Measurements from ENCODE around the gene MR1. TPM values are rescaled to one million over a fixed set of nuclear protein-coding genes. Genes with fewer than 3 reads are reported as not detected.

Gene MR1
- total RNA-seq: 2.6 TPM

DNA sequence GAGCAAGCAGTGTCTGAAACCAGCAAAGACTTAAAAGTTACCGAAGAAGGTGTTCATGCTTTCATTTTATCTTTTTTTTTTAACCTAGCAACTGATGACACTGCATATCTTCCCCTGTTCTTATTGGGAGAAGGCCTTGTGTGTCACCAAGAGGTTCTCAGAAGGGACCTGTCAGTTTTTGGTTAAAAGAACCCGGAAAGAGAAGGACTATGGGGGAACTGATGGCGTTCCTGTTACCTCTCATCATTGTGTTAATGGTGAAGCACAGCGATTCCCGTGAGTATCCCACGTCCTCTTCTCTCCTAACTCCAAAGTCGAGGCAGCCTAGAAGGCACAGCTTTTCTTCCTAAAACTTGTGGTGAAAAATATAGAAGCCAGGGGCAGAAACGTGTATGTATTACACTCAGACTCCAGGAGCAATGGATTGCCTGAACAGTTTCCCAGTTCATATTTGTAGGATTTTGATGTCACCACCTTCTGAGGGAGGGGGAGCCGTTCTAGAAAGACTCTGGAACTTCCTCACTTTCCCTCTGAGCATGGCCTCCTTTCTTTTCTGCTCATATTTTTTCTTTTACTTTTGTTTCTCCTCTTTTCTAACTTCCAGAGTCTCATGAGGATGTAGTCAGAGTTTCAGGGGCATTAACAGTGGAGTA is at the start of gene MR1:
Gene MR1, plus strand, starts transcription at position 185 of the 653 bp plus-strand sequence. Its CDS starts 25 bp downstream, at position 210.
- H3K4me3 ChIP-seq (ENCODE audit: low read length in 3 of 3): peak within 1 kb of the TSS; percentile 66 to 86 (median 69)
- H3K36me3 ChIP-seq (ENCODE audit: control insufficient read depth in 3 of 3, insufficient read depth in 3 of 3, low read length in 3 of 3): no peaks in the 10 kb centered on the region
- H3K27ac ChIP-seq (ENCODE audit: low read depth, low read length): peak within 1 kb of the TSS; percentile 98
- no peaks in the 10 kb centered on the region for H3K9me3 ChIP-seq (ENCODE audit: control insufficient read depth in 3 of 3, low read length in 3 of 3)
- H3K9ac ChIP-seq (ENCODE audit: low read depth in 1 of 3, low read length in 3 of 3): peak within 1 kb of the TSS; percentile 63 to 84 (median 75)
- H3K27me3 ChIP-seq (ENCODE audit: control insufficient read depth in 3 of 3, insufficient read depth in 3 of 3, low read length in 3 of 3): no peaks in the 10 kb centered on the region
- peaks cover 8 to 37% (median 13%) of the 10 kb centered on the region in 3 donors for H3K4me1 ChIP-seq (ENCODE audit: control insufficient read depth in 3 of 3, insufficient read depth in 3 of 3, low read length in 3 of 3)

DNA sequence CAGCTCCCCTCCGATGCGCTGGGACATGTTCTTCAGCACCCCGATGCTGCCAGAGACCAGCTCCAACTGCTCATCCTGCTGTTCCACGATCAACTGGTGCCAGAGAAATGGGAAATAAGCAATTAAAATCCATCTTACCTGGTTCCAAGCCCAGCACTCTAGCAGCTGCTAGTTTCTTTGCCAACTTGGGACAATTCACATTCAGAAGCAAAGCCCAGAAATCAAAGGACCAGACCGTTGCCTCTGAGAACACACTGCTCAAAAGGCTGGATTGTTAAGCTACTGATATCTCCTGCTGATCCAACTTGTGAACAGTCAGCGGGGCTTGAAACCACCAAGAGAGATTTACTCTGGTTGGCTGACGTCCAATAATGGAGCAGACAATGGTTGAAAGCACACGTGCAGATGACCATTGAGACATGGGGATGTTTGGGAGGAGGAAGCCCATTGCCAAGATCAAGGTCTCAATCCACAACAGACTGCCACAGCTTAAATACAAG is 45.5 kb upstream of the MR1 start:
- peaks cover 28 to 63% (median 55%) of the 10 kb centered on the region in 3 donors for H3K36me3 ChIP-seq (ENCODE audit: control insufficient read depth in 3 of 3, insufficient read depth in 3 of 3, low read length in 3 of 3)
- no peaks in the 10 kb centered on the region for H3K9me3 ChIP-seq (ENCODE audit: control insufficient read depth in 3 of 3, low read length in 3 of 3)
- no peak overlapping the region for H3K27ac ChIP-seq (ENCODE audit: low read depth, low read length)
- H3K9ac ChIP-seq (ENCODE audit: low read depth in 1 of 3, low read length in 3 of 3): no peak overlapping the region
- H3K4me1 ChIP-seq (ENCODE audit: control insufficient read depth in 3 of 3, insufficient read depth in 3 of 3, low read length in 3 of 3): no peaks in the 10 kb centered on the region
- H3K27me3 ChIP-seq (ENCODE audit: control insufficient read depth in 3 of 3, insufficient read depth in 3 of 3, low read length in 3 of 3): no peaks in the 10 kb centered on the region
- H3K4me3 ChIP-seq (ENCODE audit: low read length in 3 of 3): no peak overlapping the region

DNA sequence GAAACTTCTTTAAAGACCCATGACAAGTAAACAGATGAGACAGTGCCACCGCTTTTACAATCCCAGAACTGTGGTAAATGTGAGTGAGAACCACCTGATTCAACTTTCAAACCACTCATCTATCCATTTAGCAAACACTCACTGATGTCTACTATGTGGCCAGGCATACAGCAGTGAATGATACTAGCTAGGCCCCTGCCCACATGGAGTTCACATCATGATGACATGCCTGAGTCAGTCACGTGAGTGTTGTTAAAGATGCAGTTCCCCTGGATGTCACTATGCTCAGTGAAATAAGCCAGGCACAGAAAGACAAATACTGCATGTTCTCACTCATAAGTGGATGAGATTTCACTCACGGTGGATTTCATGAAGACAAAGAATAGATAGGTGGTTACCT is 39.5 kb upstream of the MR1 start:
- Histone ChIP-seq H3K4me1 (ENCODE audit: control insufficient read depth in 3 of 3, insufficient read depth in 3 of 3, low read length in 3 of 3) (no peaks in the 10 kb centered on the region), H3K27ac (ENCODE audit: low read depth, low read length) (no peak overlapping the region), H3K9ac (ENCODE audit: low read depth in 1 of 3, low read length in 3 of 3) (no peak overlapping the region), H3K36me3 (ENCODE audit: control insufficient read depth in 3 of 3, insufficient read depth in 3 of 3, low read length in 3 of 3) (peaks cover 15 to 22% (median 20%) of the 10 kb centered on the region in 3 donors), H3K4me3 (ENCODE audit: low read length in 3 of 3) (no peak overlapping the region), H3K27me3 (ENCODE audit: control insufficient read depth in 3 of 3, insufficient read depth in 3 of 3, low read length in 3 of 3) (no peaks in the 10 kb centered on the region), H3K9me3 (ENCODE audit: control insufficient read depth in 3 of 3, low read length in 3 of 3) (no peaks in the 10 kb centered on the region)

DNA sequence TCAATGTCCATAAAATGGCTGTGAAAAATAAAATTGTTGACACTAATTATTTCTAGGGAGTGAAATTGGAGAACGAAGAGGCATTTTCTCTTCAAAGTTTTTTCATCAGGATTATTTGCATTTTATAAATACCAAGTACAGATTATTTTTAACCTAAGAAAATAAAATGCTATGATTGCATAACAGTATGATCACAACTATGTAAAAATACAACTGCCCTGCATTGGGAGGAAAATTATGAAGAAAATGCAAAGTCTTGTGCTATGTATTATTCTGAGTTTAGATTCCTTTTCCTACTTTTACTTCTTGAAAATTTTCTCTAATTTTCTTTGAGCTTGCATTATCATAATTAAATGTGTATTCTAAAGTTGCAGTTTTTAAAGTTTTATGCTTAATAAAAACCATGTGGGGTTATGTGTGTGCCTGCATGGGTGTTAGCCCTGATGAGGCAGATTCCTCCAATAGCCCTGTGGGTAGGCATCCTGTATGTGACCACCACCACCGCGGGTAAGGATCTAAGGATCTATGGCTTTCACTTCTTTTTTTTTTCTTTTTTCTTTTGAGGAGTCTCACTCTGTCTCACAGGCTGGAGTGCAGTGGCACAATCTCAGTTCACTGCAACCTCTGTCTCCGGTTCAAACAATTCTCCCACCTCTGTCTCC is 35.8 kb upstream of the MR1 start:
- Histone ChIP-seq H3K9ac (ENCODE audit: low read depth in 1 of 3, low read length in 3 of 3) (no peak overlapping the region), H3K27ac (ENCODE audit: low read depth, low read length) (no peak overlapping the region), H3K4me3 (ENCODE audit: low read length in 3 of 3) (no peak overlapping the region), H3K27me3 (ENCODE audit: control insufficient read depth in 3 of 3, insufficient read depth in 3 of 3, low read length in 3 of 3) (no peaks in the 10 kb centered on the region), H3K9me3 (ENCODE audit: control insufficient read depth in 3 of 3, low read length in 3 of 3) (no peaks in the 10 kb centered on the region), H3K4me1 (ENCODE audit: control insufficient read depth in 3 of 3, insufficient read depth in 3 of 3, low read length in 3 of 3) (no peaks in the 10 kb centered on the region), H3K36me3 (ENCODE audit: control insufficient read depth in 3 of 3, insufficient read depth in 3 of 3, low read length in 3 of 3) (peaks cover 2 to 8% (median 8%) of the 10 kb centered on the region in 3 donors)

DNA sequence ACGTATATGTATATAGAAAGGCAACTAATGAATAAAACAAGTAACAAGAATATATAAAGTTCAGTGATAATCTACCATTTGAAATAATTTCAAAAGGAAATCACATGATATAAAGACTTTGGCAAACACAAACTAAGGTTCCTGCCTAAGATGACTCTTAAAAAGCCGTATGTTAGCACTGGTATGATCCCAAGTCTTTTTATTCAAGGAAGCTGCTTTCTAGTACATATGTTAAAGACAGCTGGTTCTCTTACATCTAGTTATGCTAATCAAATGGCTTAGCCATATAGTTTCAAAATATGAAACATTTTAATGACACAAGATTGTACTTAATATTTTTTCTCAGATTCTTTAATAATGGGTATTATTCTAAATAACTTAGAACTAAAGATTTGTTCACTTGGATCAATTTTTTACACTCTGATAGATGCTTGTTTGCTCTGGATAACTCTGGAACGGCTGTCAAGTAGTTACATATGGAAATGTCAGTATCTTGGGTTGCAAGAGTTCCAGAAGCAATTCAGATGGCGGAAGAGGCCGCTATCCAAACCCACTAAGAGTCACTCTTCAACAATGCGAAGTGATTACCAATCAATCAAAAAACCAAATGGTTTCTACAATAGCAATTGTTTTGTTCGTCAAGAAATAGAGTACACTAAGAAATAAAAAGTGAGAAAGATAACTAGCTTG is 32.5 kb upstream of the MR1 start:
- no peaks in the 10 kb centered on the region for H3K4me1 ChIP-seq (ENCODE audit: control insufficient read depth in 3 of 3, insufficient read depth in 3 of 3, low read length in 3 of 3)
- H3K27me3 ChIP-seq (ENCODE audit: control insufficient read depth in 3 of 3, insufficient read depth in 3 of 3, low read length in 3 of 3): no peaks in the 10 kb centered on the region
- no peak overlapping the region for H3K4me3 ChIP-seq (ENCODE audit: low read length in 3 of 3)
- H3K9ac ChIP-seq (ENCODE audit: low read depth in 1 of 3, low read length in 3 of 3): no peak overlapping the region
- no peak overlapping the region for H3K27ac ChIP-seq (ENCODE audit: low read depth, low read length)
- peaks cover 8 to 22% (median 18%) of the 10 kb centered on the region in 3 donors for H3K36me3 ChIP-seq (ENCODE audit: control insufficient read depth in 3 of 3, insufficient read depth in 3 of 3, low read length in 3 of 3)
- no peaks in the 10 kb centered on the region for H3K9me3 ChIP-seq (ENCODE audit: control insufficient read depth in 3 of 3, low read length in 3 of 3)

DNA sequence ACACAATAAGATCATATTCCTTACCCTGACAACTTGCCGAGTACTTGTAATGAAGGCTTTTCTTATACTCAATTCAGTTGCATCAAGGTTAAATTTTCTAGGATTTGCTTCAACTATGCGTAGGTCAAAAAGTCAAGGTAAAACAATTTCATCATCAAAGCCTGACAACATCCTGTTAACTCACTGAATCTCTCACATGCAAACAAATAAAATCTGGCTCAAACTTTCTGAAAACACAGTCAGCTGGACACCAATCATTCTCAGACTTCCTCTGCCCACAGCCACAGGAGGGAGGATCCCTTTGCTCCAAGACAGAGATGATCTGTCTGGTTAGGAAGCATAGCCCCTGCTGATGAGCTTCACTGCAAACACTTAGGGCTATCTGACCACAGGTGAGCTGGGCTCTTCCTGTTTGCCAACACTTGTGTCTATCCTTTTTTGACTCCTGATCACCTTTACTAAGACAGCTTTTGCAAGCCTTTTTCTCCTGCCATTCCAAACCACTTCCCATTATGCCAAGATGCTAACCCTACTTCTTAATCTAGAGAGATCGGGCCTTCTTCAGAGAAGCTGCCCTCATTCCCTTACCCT is 31.1 kb upstream of the MR1 start:
- H3K4me1 ChIP-seq (ENCODE audit: control insufficient read depth in 3 of 3, insufficient read depth in 3 of 3, low read length in 3 of 3): no peaks in the 10 kb centered on the region
- no peaks in the 10 kb centered on the region for H3K27me3 ChIP-seq (ENCODE audit: control insufficient read depth in 3 of 3, insufficient read depth in 3 of 3, low read length in 3 of 3)
- H3K9me3 ChIP-seq (ENCODE audit: control insufficient read depth in 3 of 3, low read length in 3 of 3): no peaks in the 10 kb centered on the region
- H3K36me3 ChIP-seq (ENCODE audit: control insufficient read depth in 3 of 3, insufficient read depth in 3 of 3, low read length in 3 of 3): peaks cover 8 to 22% (median 18%) of the 10 kb centered on the region in 3 donors
- H3K4me3 ChIP-seq (ENCODE audit: low read length in 3 of 3): no peak overlapping the region
- no peak overlapping the region for H3K27ac ChIP-seq (ENCODE audit: low read depth, low read length)
- H3K9ac ChIP-seq (ENCODE audit: low read depth in 1 of 3, low read length in 3 of 3): no peak overlapping the region

DNA sequence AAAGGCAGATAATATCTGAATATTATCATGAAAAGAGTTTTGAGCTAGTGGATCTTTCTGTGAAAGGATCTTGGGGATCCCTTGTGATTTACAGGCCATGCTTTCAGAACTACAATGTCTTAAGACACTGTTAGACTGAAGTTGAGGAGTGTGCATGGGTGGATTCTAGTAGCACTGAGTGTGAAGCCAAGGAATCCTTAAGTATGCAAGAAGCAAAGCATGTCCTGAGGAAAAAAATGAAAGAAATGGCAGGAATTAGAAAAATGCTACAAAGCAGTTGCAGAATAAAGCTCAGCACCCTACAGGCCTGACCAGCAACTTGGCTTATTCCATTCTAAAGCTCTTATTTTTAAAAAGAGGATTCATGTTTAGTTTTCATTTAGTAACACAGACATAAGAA is 23.0 kb upstream of the MR1 start:
- H3K4me1 ChIP-seq (ENCODE audit: control insufficient read depth in 3 of 3, insufficient read depth in 3 of 3, low read length in 3 of 3): peaks cover 0 to 6% (median 6%) of the 10 kb centered on the region in 3 donors
- no peaks in the 10 kb centered on the region for H3K27me3 ChIP-seq (ENCODE audit: control insufficient read depth in 3 of 3, insufficient read depth in 3 of 3, low read length in 3 of 3)
- no peaks in the 10 kb centered on the region for H3K36me3 ChIP-seq (ENCODE audit: control insufficient read depth in 3 of 3, insufficient read depth in 3 of 3, low read length in 3 of 3)
- H3K4me3 ChIP-seq (ENCODE audit: low read length in 3 of 3): no peak overlapping the region
- H3K9me3 ChIP-seq (ENCODE audit: control insufficient read depth in 3 of 3, low read length in 3 of 3): no peaks in the 10 kb centered on the region
- H3K9ac ChIP-seq (ENCODE audit: low read depth in 1 of 3, low read length in 3 of 3): no peak overlapping the region
- no peak overlapping the region for H3K27ac ChIP-seq (ENCODE audit: low read depth, low read length)

DNA sequence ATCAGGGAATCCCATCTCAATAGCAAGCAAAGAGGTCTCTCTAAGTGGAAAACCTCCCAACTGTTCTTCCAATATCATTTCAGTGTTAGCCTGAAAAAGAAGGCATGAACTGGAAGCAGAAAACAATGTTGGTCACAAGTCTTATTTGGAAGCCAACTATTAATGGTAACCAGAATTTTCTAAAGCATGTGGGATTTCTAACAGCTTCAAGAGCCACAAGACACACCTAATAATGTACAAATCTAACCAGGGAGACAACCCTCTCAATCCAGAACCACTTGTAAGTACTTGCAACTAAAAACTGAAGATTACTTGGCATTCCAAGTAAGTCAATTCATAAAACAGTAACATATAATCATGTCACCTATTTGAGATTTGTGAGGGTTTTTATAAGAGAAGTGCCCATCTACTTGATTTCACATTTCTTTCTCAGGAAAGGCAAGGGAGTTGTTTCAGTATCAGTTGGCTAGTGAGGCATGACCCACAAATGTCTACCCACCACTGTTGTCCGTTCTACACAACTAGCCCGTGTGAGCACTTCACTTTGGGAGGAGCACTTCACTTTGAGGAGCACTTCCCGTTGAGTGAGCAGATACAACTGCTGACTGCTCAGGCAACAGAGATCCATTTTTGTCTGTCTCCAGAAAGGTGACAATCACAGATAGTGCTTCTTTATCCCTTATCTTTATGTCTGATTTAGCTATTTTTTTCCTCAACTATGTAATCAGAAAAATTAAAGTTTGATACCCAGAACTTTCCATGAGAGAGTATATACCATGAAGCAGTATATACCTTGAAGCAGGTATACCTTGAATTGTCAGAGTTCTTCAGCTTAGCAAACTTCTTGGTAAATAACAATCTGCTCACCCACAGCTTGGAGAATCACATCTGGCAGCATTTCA is 22.2 kb upstream of the MR1 start:
- Histone ChIP-seq H3K27me3 (ENCODE audit: control insufficient read depth in 3 of 3, insufficient read depth in 3 of 3, low read length in 3 of 3) (no peaks in the 10 kb centered on the region), H3K9me3 (ENCODE audit: control insufficient read depth in 3 of 3, low read length in 3 of 3) (no peaks in the 10 kb centered on the region), H3K9ac (ENCODE audit: low read depth in 1 of 3, low read length in 3 of 3) (no peak overlapping the region), H3K4me1 (ENCODE audit: control insufficient read depth in 3 of 3, insufficient read depth in 3 of 3, low read length in 3 of 3) (peaks cover 0 to 6% (median 6%) of the 10 kb centered on the region in 3 donors), H3K4me3 (ENCODE audit: low read length in 3 of 3) (no peak overlapping the region), H3K27ac (ENCODE audit: low read depth, low read length) (no peak overlapping the region), H3K36me3 (ENCODE audit: control insufficient read depth in 3 of 3, insufficient read depth in 3 of 3, low read length in 3 of 3) (no peaks in the 10 kb centered on the region)

DNA sequence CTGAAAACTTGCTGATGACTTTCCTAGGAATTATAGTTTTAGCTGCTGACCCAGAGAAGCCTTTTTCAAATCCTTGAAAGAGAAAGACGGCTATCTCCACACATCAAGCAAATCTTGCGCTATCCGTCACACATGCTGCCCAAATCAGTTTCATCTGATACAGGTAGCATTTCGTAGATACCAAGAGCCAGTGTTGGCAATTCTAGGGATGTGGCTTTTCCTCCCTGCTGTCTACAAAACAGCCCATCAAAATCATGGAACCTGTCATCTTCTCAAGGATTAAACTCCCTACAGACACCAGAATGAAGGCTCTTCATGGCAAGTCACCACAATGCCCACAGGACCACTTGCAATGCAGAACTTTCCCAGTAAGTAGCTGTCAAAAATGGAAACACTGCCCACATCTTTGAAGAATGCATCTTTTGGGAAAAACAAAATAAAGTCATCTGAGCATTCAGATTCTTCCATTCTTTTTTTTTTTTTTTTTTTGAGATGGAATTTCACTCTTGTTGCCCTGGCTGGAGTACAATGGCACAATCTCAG is 21.5 kb upstream of the MR1 start:
- Histone ChIP-seq H3K4me1 (ENCODE audit: control insufficient read depth in 3 of 3, insufficient read depth in 3 of 3, low read length in 3 of 3) (peaks cover 0 to 6% (median 6%) of the 10 kb centered on the region in 3 donors), H3K27me3 (ENCODE audit: control insufficient read depth in 3 of 3, insufficient read depth in 3 of 3, low read length in 3 of 3) (no peaks in the 10 kb centered on the region)

More for the DNA sequence above, 21.5 kb upstream of the MR1 start:
- Histone ChIP-seq H3K9ac (ENCODE audit: low read depth in 1 of 3, low read length in 3 of 3) (no peak overlapping the region), H3K4me3 (ENCODE audit: low read length in 3 of 3) (no peak overlapping the region), H3K9me3 (ENCODE audit: control insufficient read depth in 3 of 3, low read length in 3 of 3) (no peaks in the 10 kb centered on the region), H3K36me3 (ENCODE audit: control insufficient read depth in 3 of 3, insufficient read depth in 3 of 3, low read length in 3 of 3) (no peaks in the 10 kb centered on the region), H3K27ac (ENCODE audit: low read depth, low read length) (no peak overlapping the region)

All from skeletal muscle tissue (tissue), 4 donors.